H1 (cell line): ENCODE measurements around the gene MKI67. TPM values are rescaled to one million over a fixed set of nuclear protein-coding genes. Genes with fewer than 3 reads are reported as not detected.

Experiments used
- CTCF ChIA-PET: fragments of 300-600 bp; sonication (Branson Sonifier 250); formaldehyde crosslinking; loops from one replicate; lab custom pipeline; 2021; ENCODE audit not compliant: partially characterized antibody; lab: Charles Lee
- POLR2A ChIA-PET: fragments of 300-600 bp; sonication (Branson Sonifier 250); formaldehyde crosslinking; loops from one replicate; lab custom pipeline; 2021; ENCODE audit warnings: inconsistent platforms; ENCODE audit not compliant: partially characterized antibody; lab: Charles Lee
- DNase-seq, 2 experiments: peaks; one replicate each; pipeline versions ENCODE4 v3.0.0 to v3.0.0-alpha.2; 2010 to 2022; ENCODE audit warnings: low spot score in 2 of 2, low read depth in 1 of 2, mixed read lengths in 1 of 2
- FAIRE-seq: peaks from 2 replicates; lab custom pipeline; 2011; peaks lifted over from hg19 to GRCh38; lab: Jason Lieb, UNC
- H2AFZ ChIP-seq: 2 replicates; pipeline ENCODE4 v1.8.1; 2012; ENCODE audit warnings: low read length, inconsistent platforms
- H2AK5ac ChIP-seq: 2 replicates; pipeline ENCODE4 v1.6.1; 2013; ENCODE audit warnings: low read depth, low read length
- H2BK120ac ChIP-seq: replicated peaks from 2 replicates; pipeline ENCODE3; 2013; ENCODE audit warnings: low read depth, low read length, inconsistent platforms
- H2BK12ac ChIP-seq: 2 replicates; pipeline ENCODE4 v1.6.1; 2013; ENCODE audit warnings: low read depth, low read length
- H2BK15ac ChIP-seq: 2 replicates; pipeline ENCODE4 v1.6.1; 2013; ENCODE audit warnings: low read length
- H2BK20ac ChIP-seq: 2 replicates; pipeline ENCODE4 v1.6.1; 2013; ENCODE audit warnings: low read length
- H2BK5ac ChIP-seq: 2 replicates; pipeline ENCODE4 v1.6.1; 2013; ENCODE audit warnings: low read depth, low read length
- H3K14ac ChIP-seq: 2 replicates; pipeline ENCODE4 v1.6.1; 2013; ENCODE audit warnings: inconsistent platforms; ENCODE audit not compliant: insufficient read length
- H3K18ac ChIP-seq: 2 replicates; pipeline ENCODE4 v1.6.1; 2013; ENCODE audit warnings: low read length; ENCODE audit errors: extremely low read depth
- H3K23ac ChIP-seq: 2 replicates; pipeline ENCODE4 v1.6.1; 2013; ENCODE audit warnings: inconsistent platforms; ENCODE audit not compliant: insufficient read length
- H3K23me2 ChIP-seq: 2 replicates; pipeline ENCODE4 v1.6.1; 2013; ENCODE audit warnings: low read depth, low read length
- H3K27ac ChIP-seq: 2 replicates; pipeline ENCODE4 v1.6.1; 2011; ENCODE audit warnings: low read depth, low read length, inconsistent platforms
- H3K27me3 ChIP-seq, 4 experiments: replicated peaks in 1 of 4; 1 replicate in 1 of 4; 2 replicates in 3 of 4; pipeline versions ENCODE4 v1.6.1 to v1.8.1; 2011 to 2013; ENCODE audit warnings: low read length in 3 of 4, mild to moderate bottlenecking in 3 of 4, inconsistent platforms in 2 of 4, mixed read lengths in 2 of 4, moderate library complexity in 1 of 4; ENCODE audit not compliant: control insufficient read depth in 3 of 4, insufficient read depth in 3 of 4; ENCODE audit errors: extremely low read depth in 1 of 4
- H3K36me3 ChIP-seq, 4 experiments: 2 replicates each; pipeline versions ENCODE4 v1.6.1 to v1.8.1; 2011 to 2013; ENCODE audit warnings: mild to moderate bottlenecking in 4 of 4, low read length in 3 of 4, moderate library complexity in 2 of 4, control low read depth in 1 of 4, inconsistent platforms in 1 of 4; ENCODE audit not compliant: insufficient read depth in 4 of 4, control insufficient read depth in 2 of 4
- H3K4ac ChIP-seq: replicated peaks from 2 replicates; pipeline ENCODE3; 2013; ENCODE audit warnings: low read length, low read depth, mixed read lengths, inconsistent platforms; ENCODE audit not compliant: insufficient read length
- H3K4me1 ChIP-seq, 4 experiments: replicated peaks in 1 of 4; 1 replicate in 1 of 4; 2 replicates in 3 of 4; pipeline versions ENCODE4 v1.6.1 to v1.8.1; 2011 to 2013; ENCODE audit warnings: low read length in 3 of 4, inconsistent platforms in 2 of 4, mixed read lengths in 1 of 4; ENCODE audit not compliant: insufficient read depth in 4 of 4, control insufficient read depth in 3 of 4
- H3K4me2 ChIP-seq, 2 experiments: 2 replicates each; pipeline versions ENCODE4 v1.6.1 to v1.8.1; 2011 to 2013; ENCODE audit warnings: low read depth in 2 of 2, low read length in 2 of 2, control low read depth in 1 of 2, inconsistent platforms in 1 of 2, mild to moderate bottlenecking in 1 of 2; ENCODE audit not compliant: insufficient read depth in 1 of 2
- H3K4me3 ChIP-seq, 4 experiments: fragments of 200-600, 300-600 bp in 1 of 4; sonication (generic), shearing (Covaris generic), sonication (Bioruptor Twin) in 1 of 4; 2 replicates each; pipeline versions ENCODE4 v1.5.1 to v1.8.1; 2011 to 2016; ENCODE audit warnings: low read length in 4 of 4, low read depth in 3 of 4, control low read depth in 2 of 4, inconsistent platforms in 2 of 4, mild to moderate bottlenecking in 2 of 4, mixed read lengths in 1 of 4, moderate library complexity in 1 of 4; ENCODE audit not compliant: insufficient read depth in 2 of 4; ENCODE audit errors: extremely low read depth in 1 of 4
- H3K56ac ChIP-seq: replicated peaks from 2 replicates; pipeline ENCODE3; 2013; ENCODE audit warnings: low read depth, mild to moderate bottlenecking, mixed read lengths, low read length, inconsistent platforms; ENCODE audit not compliant: insufficient read length
- H3K79me1 ChIP-seq: 2 replicates; pipeline ENCODE4 v1.6.1; 2013; ENCODE audit warnings: low read depth, low read length, control low read depth
- H3K79me2 ChIP-seq, 2 experiments: 2 replicates each; pipeline versions ENCODE4 v1.6.1 to v1.8.1; 2012 to 2013; ENCODE audit warnings: low read length in 2 of 2, mild to moderate bottlenecking in 2 of 2, inconsistent platforms in 1 of 2; ENCODE audit not compliant: insufficient read depth in 2 of 2, control insufficient read depth in 1 of 2
- H3K9ac ChIP-seq, 4 experiments: replicated peaks in 1 of 4; 1 replicate in 1 of 4; 2 replicates in 3 of 4; pipeline versions ENCODE4 v1.6.1 to v1.8.1; 2011 to 2013; ENCODE audit warnings: low read depth in 3 of 4, low read length in 3 of 4, control low read depth in 2 of 4, mild to moderate bottlenecking in 2 of 4, moderate library complexity in 2 of 4, inconsistent platforms in 1 of 4; ENCODE audit errors: extremely low read depth in 1 of 4
- H3K9me3 ChIP-seq, 2 experiments: 2 replicates each; pipeline versions ENCODE4 v1.6.1 to v1.8.1; 2012 to 2013; ENCODE audit warnings: mild to moderate bottlenecking in 2 of 2, moderate library complexity in 2 of 2, control low read depth in 1 of 2, inconsistent platforms in 1 of 2, low read depth in 1 of 2, low read length in 1 of 2, mixed read lengths in 1 of 2; ENCODE audit not compliant: insufficient read depth in 2 of 2
- H4K20me1 ChIP-seq, 2 experiments: replicated peaks in 1 of 2; 2 replicates each; pipeline versions ENCODE3 to v1.8.1; 2011 to 2013; ENCODE audit warnings: inconsistent platforms in 2 of 2, low read length in 2 of 2, mild to moderate bottlenecking in 1 of 2; ENCODE audit not compliant: insufficient read depth in 2 of 2, control insufficient read depth in 1 of 2
- H4K5ac ChIP-seq: 2 replicates; pipeline ENCODE4 v1.6.1; 2013; ENCODE audit warnings: low read length, low read depth, mixed read lengths, inconsistent platforms; ENCODE audit not compliant: insufficient read length
- H4K8ac ChIP-seq: 2 replicates; pipeline ENCODE4 v1.8.0; 2013; ENCODE audit warnings: mild to moderate bottlenecking, moderate library complexity, low read length, inconsistent platforms; ENCODE audit not compliant: insufficient read depth; ENCODE audit errors: extremely low read depth
- H4K91ac ChIP-seq: replicated peaks from 2 replicates; pipeline ENCODE3; 2013; ENCODE audit warnings: low read length, mixed read lengths, inconsistent platforms; ENCODE audit not compliant: insufficient read length
- ASH2L ChIP-seq: fragments of 200-600, 300-600 bp; sonication (generic); IDR thresholded peaks from one replicate; pipeline ENCODE4 v1.7.1; 2017; ENCODE audit warnings: low read length
- JUN ChIP-seq: IDR thresholded peaks from 2 replicates; pipeline ENCODE4 v1.6.1; 2011; ENCODE audit warnings: low read depth, mild to moderate bottlenecking, improper control_type of control experiment, low read length
- MAFK ChIP-seq: IDR thresholded peaks from 2 replicates; pipeline ENCODE4 v1.6.1; 2012; ENCODE audit warnings: low read depth, mild to moderate bottlenecking, improper control_type of control experiment, low read length
- WGBS, 2 experiments: shearing (Covaris generic) in 1 of 2; methylation state at CpG; one replicate each; pipeline versions ENCODE4 v1.1.6 to v1.1.7; 2013 to 2015; ENCODE audit warnings: low lambda C conversion rate in 2 of 2, mixed read lengths in 2 of 2, inconsistent platforms in 1 of 2, low coverage in 1 of 2, missing lambda C conversion rate in 1 of 2; ENCODE audit not compliant: insufficient replicate concordance in 2 of 2, insufficient coverage in 1 of 2, insufficient read length in 1 of 2; ENCODE audit errors: extremely low coverage in 1 of 2, missing lambda C conversion rate in 1 of 2; 5-methylcytosine and 5-hydroxymethylcytosine counted together
- polyA plus RNA-seq, 7 experiments: library from polyadenylated mRNA; depleted of rRNA in 3 of 7; stranded (reverse) in 5 of 7; unstranded in 2 of 7; fragments of >200 nt in 5 of 7; fragments of 200-250 nt in 2 of 7; gene quantifications; 1 replicate in 5 of 7; 2 replicates in 1 of 7; 4 replicates in 1 of 7; pipeline versions ENCODE4 v1.2.1 to v1.2.3, GENCODE V29; 2011 to 2013; ENCODE audit warnings: missing spikeins in 2 of 7, mixed read lengths in 2 of 7
- total RNA-seq: library from RNA; stranded (reverse); fragmentation: NEBNext Ultra II Directional; extraction: Animal tissue kit (Norgen Biotek cat#: 25700); gene quantifications from 2 replicates; pipeline ENCODE4 v1.2.1, GENCODE V29; 2021

Gene MKI67
- total and polyA plus RNA-seq, 2 of the 8 experiments (the other 6 are each of a cell fraction or from before 2014, with no cell fraction given): 15.8 to 85.1 TPM

DNA sequence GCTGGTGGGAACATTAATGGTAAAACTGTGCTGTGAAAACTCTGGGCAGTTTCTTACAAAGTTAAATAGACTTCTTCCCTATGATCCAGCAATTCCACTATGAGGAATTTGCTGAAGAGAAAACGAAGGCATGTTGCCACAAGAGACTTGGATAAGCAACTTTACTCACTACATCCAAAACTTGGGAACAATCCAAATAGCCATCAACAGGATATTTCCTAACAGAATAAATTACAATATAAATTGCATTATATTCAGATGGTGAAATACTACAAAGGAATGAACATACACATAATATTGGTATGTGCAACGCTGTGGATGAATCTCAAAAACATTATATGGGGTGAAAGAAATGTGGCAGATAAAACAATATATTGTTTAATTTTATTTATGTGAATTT lies 21.4 kb upstream of the MKI67 start:
- no peak overlapping the region for H3K4me2 ChIP-seq
- H3K23ac ChIP-seq: no peak overlapping the region
- no peaks in the 10 kb centered on the region for H3K9me3 ChIP-seq
- no peak overlapping the region for H2BK12ac ChIP-seq
- FAIRE-seq (no peak), DNase-seq (no peak)
- no peak overlapping the region for H3K56ac ChIP-seq
- no peak overlapping the region for H3K18ac ChIP-seq
- no peak overlapping the region for H2AK5ac ChIP-seq
- H3K27me3 ChIP-seq: peaks cover 0 to 8% (median 2%) of the 10 kb centered on the region in 4 experiments; a peak in 3 of 7 replicates
- H3K36me3 ChIP-seq: no peaks in the 10 kb centered on the region
- H3K79me1 ChIP-seq: no peaks in the 10 kb centered on the region
- no peak overlapping the region for H2AFZ ChIP-seq
- POLR2A ChIA-PET: no interaction called here
- no peak overlapping the region for H2BK5ac ChIP-seq
- 95% methylated on average over 2 of the region's 2 CpGs; no CpG with 5 or more reads in 1 of the 2 experiments for WGBS, 2 experiments
- H3K23me2 ChIP-seq: peaks cover 6% of the 10 kb centered on the region; the same call in 1 of the 2 replicates
- no peak overlapping the region for H2BK15ac ChIP-seq
- no peak overlapping the region for H3K4me3 ChIP-seq
- H3K79me2 ChIP-seq: no peaks in the 10 kb centered on the region
- no peak overlapping the region for H2BK120ac ChIP-seq
- no peak overlapping the region for H3K27ac ChIP-seq
- no peak overlapping the region for H4K8ac ChIP-seq
- H4K20me1 ChIP-seq: no peaks in the 10 kb centered on the region
- H3K14ac ChIP-seq: no peak overlapping the region
- H2BK20ac ChIP-seq: no peak overlapping the region
- CTCF ChIA-PET: no interaction called here
- H4K91ac ChIP-seq: no peak overlapping the region
- H3K4ac ChIP-seq: no peak overlapping the region
- H3K9ac ChIP-seq: no peak overlapping the region
- no peak overlapping the region for H4K5ac ChIP-seq
- H3K4me1 ChIP-seq: peaks cover 0 to 4% (median under 1%) of the 10 kb centered on the region in 4 experiments; a peak in 3 of 7 replicates
- TF ChIP-seq MAFK (no peak), JUN (no peak), ASH2L (no peak)
